ENCODE measurements around the gene PLCB4.

- TF ChIP-seq CTCF (IDR thresholded peaks at IDR 0.05), result no peak
- TF ChIP-seq POLR2A (IDR thresholded peaks at IDR 0.05), result no peak
Observed at GRCh38 chr20:9422321-9423057, 353.6 kb downstream of the PLCB4 start.

Measured in lower leg skin (tissue), 3 donors.